ENCODE measurements around the gene GATA2.

GATA2 gene

DNA sequence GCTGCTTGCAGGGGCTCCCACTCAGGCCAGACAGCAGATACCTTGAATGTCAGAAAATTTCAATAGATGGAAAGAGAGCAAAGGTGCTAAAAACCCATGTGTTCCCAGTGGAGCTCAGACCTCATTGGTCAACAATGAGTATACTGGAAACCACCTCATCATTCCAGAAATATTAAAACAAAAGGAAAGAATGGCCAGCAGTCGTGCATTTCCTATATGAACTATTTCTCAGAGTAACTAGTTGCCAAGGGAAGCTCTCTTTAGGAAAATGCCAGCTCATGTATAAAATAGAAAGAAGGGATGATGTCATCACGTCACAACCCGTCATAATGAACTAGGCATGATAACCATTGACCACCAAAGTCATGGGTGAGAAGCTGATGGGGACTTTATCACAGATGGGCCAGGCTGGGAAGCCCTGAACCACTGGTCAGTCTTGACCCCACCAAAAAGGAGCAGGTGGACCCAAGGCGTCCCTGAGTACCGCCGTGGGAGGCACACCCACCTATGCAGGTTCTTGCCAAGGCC, 43.8 kb downstream of the GATA2 start:
- no peak for DNase-seq (ENCODE audit: low read depth)
- TF ChIP-seq CTCF (conservative IDR thresholded peaks at IDR 0.05; ENCODE audit: low read length), result no peak

DNA sequence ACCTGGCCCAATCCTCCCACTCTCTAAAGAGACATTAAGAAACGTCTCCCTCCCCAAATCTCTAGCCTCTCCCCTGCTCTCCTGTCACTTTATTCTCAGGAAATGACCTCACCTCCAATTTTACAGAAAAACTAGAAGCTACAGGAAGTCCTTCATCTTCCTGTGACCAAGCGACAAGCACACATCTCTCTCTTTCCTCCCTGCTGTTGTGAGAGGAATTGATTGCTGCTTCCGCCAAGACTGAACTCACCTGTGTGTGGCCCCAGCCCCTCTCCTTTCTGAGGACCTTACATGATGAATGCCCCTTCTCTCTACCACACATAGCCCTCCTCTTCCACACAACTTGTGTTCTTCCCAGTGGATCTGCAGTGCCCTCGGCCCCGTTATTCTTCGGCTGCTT, 44.5 kb downstream of the GATA2 start:
- no peak overlapping the region for H3K4me3 ChIP-seq (ENCODE audit: low read length)
- no peak for DNase-seq (ENCODE audit: low read depth)
- TF ChIP-seq CTCF (conservative IDR thresholded peaks at IDR 0.05; ENCODE audit: low read length), result no peak

More for the DNA sequence above, 43.8 kb downstream of the GATA2 start:
- H3K4me3 ChIP-seq (ENCODE audit: low read length), result no peak overlapping the region

GRCh38 chr3:128447561-128448013, 45.4 kb downstream of the GATA2 start:
- TF ChIP-seq CTCF (conservative IDR thresholded peaks at IDR 0.05; ENCODE audit: low read length), result no peak
- no peak for DNase-seq (ENCODE audit: low read depth)
- H3K4me3 ChIP-seq (ENCODE audit: low read length), result no peak overlapping the region

- H3K4me3 ChIP-seq (ENCODE audit: low read length), result no peak overlapping the region
- no peak for TF ChIP-seq CTCF (conservative IDR thresholded peaks at IDR 0.05; ENCODE audit: low read length)
Observed at GRCh38 chr3:128446821-128447220, 46.2 kb downstream of the GATA2 start.

GRCh38 chr3:128445357-128445756, 47.6 kb downstream of the GATA2 start:
- no peak for TF ChIP-seq CTCF (conservative IDR thresholded peaks at IDR 0.05; ENCODE audit: low read length)
- DNase-seq (ENCODE audit: low read depth), result no peak
- no peak overlapping the region for H3K4me3 ChIP-seq (ENCODE audit: low read length)

More at GRCh38 chr3:128446821-128447220, 46.2 kb downstream of the GATA2 start:
- DNase-seq (ENCODE audit: low read depth), result no peak

DNA sequence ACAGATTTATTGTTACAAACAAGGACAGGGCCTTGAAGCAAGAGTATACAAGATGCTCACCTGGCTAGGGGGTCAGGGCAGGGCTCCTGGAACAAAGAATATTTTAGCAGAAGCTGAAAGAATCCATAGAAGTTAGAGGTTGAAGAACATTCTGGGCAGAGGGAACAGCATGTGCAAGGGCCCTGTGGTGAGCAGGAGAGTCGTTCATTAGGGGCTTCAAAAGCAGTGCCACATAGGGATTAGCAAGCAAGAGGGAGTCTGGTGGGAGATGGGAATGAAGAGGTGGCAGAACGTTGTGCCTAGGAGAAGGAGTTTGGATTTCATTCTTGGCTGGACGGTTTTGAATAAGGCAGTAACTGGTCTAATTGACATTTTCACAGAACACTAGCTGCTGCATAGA, 49.2 kb downstream of the GATA2 start:
- no peak for DNase-seq (ENCODE audit: low read depth)
- no peak for TF ChIP-seq CTCF (conservative IDR thresholded peaks at IDR 0.05; ENCODE audit: low read length)
- H3K4me3 ChIP-seq (ENCODE audit: low read length), result no peak overlapping the region

- no peak for TF ChIP-seq CTCF (conservative IDR thresholded peaks at IDR 0.05; ENCODE audit: low read length)
- no peak overlapping the region for H3K4me3 ChIP-seq (ENCODE audit: low read length)
- no peak for DNase-seq (ENCODE audit: low read depth)
Observed at GRCh38 chr3:128442949-128443348, 50.1 kb downstream of the GATA2 start.
